GM12875 (cell line): ENCODE data around the gene DMAP1.

Experiments used
- H3K4me3 ChIP-seq: one replicate; pipeline ENCODE4 v1.5.1; 2011; ENCODE audit warnings: low read depth, low read length, control low read depth
- TF ChIP-seq, protein P1 (sequence below): IDR thresholded peaks from 2 replicates; pipeline ENCODE4 v1.5.1; 2011; ENCODE audit warnings: low read depth, mild to moderate bottlenecking, control low read depth, inconsistent platforms, low read length, moderate library complexity, borderline replicate concordance; ENCODE audit not compliant: insufficient read depth

Gene DMAP1

DNA sequence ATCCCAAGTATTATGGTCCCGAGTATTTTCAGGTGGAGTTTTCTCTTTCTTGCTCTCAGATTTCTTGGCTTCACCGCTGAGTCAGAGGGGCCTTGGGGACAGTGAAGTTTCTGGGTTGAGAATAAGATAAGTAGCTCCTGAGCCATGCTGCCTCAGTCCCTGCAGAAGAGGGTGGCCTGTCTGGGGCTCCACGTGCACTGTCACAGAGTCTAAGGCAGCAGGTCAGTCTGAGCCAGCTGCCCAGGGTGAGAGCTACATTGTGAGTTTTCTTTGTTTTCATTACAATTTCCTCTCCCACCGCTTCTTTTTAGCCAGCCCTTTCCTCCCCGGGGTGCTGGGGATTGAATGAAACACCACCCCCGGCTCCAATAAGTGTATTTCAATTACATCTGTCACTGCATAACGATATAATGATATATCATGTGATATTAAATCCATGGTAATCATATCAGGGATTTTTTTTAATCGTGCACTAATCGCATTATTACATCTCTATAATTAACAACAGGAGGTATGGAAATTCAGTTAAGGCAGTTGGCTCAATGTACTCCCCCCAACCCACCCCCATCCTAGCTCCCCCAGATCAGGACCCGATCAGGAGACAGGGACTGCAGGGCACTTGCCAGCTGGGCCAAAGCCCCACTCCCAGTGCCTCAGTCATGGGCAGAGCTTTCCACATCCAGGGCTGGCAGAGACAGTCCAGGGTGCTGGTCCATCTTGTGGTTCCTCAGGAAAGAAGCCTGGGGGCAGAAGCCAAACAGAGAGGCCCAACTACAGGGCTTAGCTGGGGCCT lies 43.7 kb downstream of the DMAP1 start:
- TF ChIP-seq, protein P1, sequence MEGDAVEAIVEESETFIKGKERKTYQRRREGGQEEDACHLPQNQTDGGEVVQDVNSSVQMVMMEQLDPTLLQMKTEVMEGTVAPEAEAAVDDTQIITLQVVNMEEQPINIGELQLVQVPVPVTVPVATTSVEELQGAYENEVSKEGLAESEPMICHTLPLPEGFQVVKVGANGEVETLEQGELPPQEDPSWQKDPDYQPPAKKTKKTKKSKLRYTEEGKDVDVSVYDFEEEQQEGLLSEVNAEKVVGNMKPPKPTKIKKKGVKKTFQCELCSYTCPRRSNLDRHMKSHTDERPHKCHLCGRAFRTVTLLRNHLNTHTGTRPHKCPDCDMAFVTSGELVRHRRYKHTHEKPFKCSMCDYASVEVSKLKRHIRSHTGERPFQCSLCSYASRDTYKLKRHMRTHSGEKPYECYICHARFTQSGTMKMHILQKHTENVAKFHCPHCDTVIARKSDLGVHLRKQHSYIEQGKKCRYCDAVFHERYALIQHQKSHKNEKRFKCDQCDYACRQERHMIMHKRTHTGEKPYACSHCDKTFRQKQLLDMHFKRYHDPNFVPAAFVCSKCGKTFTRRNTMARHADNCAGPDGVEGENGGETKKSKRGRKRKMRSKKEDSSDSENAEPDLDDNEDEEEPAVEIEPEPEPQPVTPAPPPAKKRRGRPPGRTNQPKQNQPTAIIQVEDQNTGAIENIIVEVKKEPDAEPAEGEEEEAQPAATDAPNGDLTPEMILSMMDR = no peak
- no peak overlapping the region for H3K4me3 ChIP-seq

DNA sequence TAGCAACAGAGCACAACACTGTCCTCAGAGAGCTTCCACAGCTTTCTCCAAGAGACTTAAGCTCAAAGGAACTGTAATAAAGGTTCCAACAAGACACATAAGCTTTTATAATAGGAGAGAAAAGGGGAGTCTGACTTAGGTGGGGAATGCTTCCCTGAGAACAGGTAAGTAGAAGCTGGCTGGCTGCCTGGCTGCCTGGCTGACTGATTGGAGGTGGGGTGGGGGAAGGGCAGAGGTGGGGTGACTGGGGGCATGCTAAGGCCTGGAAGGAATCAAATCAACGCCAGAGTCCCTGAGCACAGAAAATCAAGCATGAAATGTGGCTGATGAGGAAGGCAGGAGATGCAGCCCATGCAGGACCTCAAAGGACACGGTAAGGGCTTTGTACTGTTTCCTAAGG lies 45.8 kb downstream of the DMAP1 start:
- TF ChIP-seq, protein P1 = no peak
- no peak overlapping the region for H3K4me3 ChIP-seq

DNA sequence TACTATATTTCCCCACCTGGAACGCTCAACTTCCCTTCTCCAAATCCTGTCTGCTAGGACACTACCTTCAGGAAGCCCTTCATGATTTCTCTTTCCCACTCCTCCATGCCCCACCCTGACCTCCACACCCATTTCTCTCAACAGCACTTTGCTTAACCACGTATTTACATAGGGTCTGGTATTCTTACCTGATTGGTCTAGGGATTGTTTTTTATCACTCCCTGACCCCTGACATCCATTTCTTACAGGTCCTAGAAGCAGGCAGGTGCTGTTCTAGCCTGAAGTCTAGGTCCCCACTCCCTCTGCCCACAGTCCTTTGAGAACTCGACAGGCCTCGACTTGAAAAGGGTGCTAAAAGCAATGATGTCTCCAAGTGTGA lies 47.5 kb downstream of the DMAP1 start:
- TF ChIP-seq, protein P1 = no peak

DNA sequence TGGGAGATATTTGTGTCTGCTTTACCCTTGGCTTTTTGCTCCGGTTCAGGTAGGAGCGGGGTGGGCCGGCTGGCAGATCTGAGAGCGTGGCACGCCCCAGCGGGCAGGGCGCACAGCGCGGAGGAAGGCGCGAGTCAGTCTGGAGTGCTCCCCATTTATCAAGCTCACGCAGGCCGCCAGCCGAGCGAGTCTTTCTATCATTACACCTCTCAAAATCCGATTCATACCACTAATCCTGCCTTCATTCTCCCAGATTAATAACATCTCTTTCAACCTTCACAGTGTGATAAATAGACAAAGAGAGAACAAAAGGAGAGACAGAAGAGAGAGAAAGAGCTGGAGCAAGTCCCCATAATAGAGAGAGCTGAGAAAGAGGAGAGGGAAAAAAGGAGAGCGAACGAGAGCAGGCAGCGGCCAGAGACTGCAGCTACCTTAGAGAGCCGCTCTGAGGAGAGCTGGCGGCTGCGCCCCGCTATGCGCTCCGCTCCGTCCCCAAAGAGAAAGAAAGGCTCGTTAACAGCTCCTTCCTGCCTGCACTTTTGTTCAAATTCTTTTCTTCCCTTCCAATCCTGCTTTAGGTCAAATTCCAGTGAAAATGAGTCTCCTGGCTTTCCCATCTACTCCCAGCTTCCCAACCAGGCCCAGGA lies 48.0 kb downstream of the DMAP1 start:
- TF ChIP-seq, protein P1 = no peak
- H3K4me3 ChIP-seq = no peak overlapping the region

More for the DNA sequence above, 47.5 kb downstream of the DMAP1 start:
- H3K4me3 ChIP-seq = no peak overlapping the region

DNA sequence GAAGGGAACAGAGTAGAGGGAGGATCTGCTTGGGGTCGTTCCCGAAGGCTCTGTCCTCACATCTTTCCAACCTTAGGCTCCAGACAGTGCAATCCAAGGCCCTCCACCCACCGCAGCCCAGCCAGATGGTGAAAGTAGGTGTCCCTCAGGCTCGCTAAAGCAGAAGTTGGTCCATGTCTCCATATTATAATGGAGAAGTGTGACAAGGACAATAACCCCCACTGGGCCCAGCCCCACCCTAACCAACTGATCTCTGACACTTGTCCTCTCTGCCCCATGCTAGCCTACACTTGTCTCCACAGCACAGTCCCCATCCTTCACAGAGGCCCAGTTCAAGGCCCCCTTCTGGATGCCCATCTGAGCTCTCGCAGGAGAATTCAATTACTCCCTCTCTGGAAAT lies 48.7 kb downstream of the DMAP1 start:
- H3K4me3 ChIP-seq = no peak overlapping the region
- TF ChIP-seq, protein P1 = no peak

DNA sequence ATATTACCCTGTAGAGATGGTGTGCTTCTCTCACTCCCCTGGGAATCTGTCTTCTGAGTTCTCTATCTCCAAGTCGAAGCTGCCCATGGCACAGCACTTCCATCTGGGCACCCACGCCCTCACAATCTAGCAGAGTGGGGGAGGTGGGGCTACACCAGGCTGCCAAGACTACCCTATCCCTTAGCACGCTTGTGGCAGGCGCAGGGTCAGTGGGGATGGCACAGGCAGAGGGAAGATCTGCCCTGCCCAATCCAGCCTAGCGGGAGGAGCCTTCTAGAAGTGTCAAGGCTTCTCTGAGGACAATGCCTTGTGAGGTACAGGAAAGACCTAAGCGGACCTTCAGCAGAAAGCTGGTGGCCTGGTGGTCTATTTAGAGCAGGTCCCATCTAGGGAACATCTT lies 49.1 kb downstream of the DMAP1 start:
- TF ChIP-seq, protein P1 = no peak

More for the DNA sequence above, 49.1 kb downstream of the DMAP1 start:
- no peak overlapping the region for H3K4me3 ChIP-seq
